HepG2 (cell line): ENCODE results near the gene RPP14. TPM values are rescaled to one million over a fixed set of nuclear protein-coding genes. Genes with fewer than 3 reads are reported as not detected.

Experiments used
- AGO1 ChIP-seq: fragments of 200-400 bp; formaldehyde crosslinking; IDR thresholded peaks from 2 replicates; pipeline ENCODE4 v1.6.1; 2017; ENCODE audit warnings: mild to moderate bottlenecking, low read depth, low read length, moderate library complexity; ENCODE audit not compliant: poor library complexity, severe bottlenecking
- DMAP1 ChIP-seq: IDR thresholded peaks from 2 replicates; pipeline ENCODE4 v1.6.1; 2016
- DNMT3B ChIP-seq: conservative IDR thresholded peaks from 2 replicates; pipeline ENCODE4 v1.6.1; 2016; ENCODE audit warnings: missing biosample characterization, control low read depth
- FOXP1 ChIP-seq, 2 experiments: fragments of 450-650 bp in 1 of 2; IDR thresholded peaks; 2 replicates each; pipeline ENCODE4 v1.6.1; 2017 to 2018; ENCODE audit warnings: antibody characterized with exemption in 1 of 2
- GABPB1 ChIP-seq: IDR thresholded peaks from 2 replicates; pipeline ENCODE4 v1.6.1; 2016; ENCODE audit warnings: mild to moderate bottlenecking, missing genetic modification reagents, moderate library complexity, missing compliant biosample characterization
- GRHL1 ChIP-seq: sonication (generic); formaldehyde crosslinking; conservative IDR thresholded peaks from 2 replicates; pipeline ENCODE4 v1.8.0; 2022; ENCODE audit warnings: missing genetic modification reagents
- IRX3 ChIP-seq: sonication (generic); formaldehyde crosslinking; IDR thresholded peaks from 2 replicates; pipeline ENCODE4 v1.8.1; 2023; ENCODE audit warnings: mild to moderate bottlenecking, low read depth, missing genetic modification reagents, borderline replicate concordance
- JARID2 ChIP-seq: sonication (generic); formaldehyde crosslinking; IDR thresholded peaks from 2 replicates; pipeline ENCODE4 v1.8.1; 2023; ENCODE audit warnings: missing genetic modification reagents, inconsistent platforms; ENCODE audit not compliant: insufficient replicate concordance
- JUN ChIP-seq: sonication (generic); formaldehyde crosslinking; IDR thresholded peaks from 2 replicates; pipeline ENCODE4 v1.4.0; 2020; ENCODE audit warnings: mild to moderate bottlenecking, missing genetic modification reagents
- KAT2B ChIP-seq: fragments of 150-350 bp; IDR thresholded peaks from 2 replicates; pipeline ENCODE4 v1.6.1; 2014; ENCODE audit warnings: low read depth, low read length, borderline replicate concordance
- KLF6 ChIP-seq: IDR thresholded peaks from 2 replicates; pipeline ENCODE4 v1.8.0; 2016; ENCODE audit warnings: missing biosample characterization, missing genetic modification reagents
- MAFF ChIP-seq: IDR thresholded peaks from 2 replicates; pipeline ENCODE4 v1.6.1; 2011; ENCODE audit warnings: low read depth, low read length, improper control_type of control experiment
- MEIS2 ChIP-seq: sonication (generic); formaldehyde crosslinking; IDR thresholded peaks from 2 replicates; pipeline ENCODE4 v1.9.0; 2021; ENCODE audit warnings: mild to moderate bottlenecking, missing genetic modification reagents
- MXD3 ChIP-seq: IDR thresholded peaks from 2 replicates; pipeline ENCODE4 v1.6.1; 2016; ENCODE audit warnings: mild to moderate bottlenecking, missing biosample characterization, missing genetic modification reagents
- NCOA2 ChIP-seq: sonication (generic); formaldehyde crosslinking; IDR thresholded peaks from 2 replicates; pipeline ENCODE4 v1.8.0; 2022; ENCODE audit warnings: inconsistent platforms
- WIZ ChIP-seq: sonication (generic); formaldehyde crosslinking; IDR thresholded peaks from 2 replicates; pipeline ENCODE4 v1.5.1; 2020; ENCODE audit warnings: mild to moderate bottlenecking, missing genetic modification reagents
- ZKSCAN1 ChIP-seq: fragments of 150-350 bp; IDR thresholded peaks from 2 replicates; pipeline ENCODE4 v1.6.1; 2014; ENCODE audit warnings: low read length
- ZNF281 ChIP-seq: sonication (generic); formaldehyde crosslinking; IDR thresholded peaks from 2 replicates; pipeline ENCODE4 v1.4.0; 2020; ENCODE audit warnings: missing genetic modification reagents, borderline replicate concordance
- ZNF296 ChIP-seq: sonication (generic); formaldehyde crosslinking; conservative IDR thresholded peaks from 2 replicates; pipeline ENCODE4 v1.5.0; 2020; ENCODE audit warnings: mild to moderate bottlenecking, missing genetic modification reagents
- ZNF691 ChIP-seq: sonication (generic); formaldehyde crosslinking; IDR thresholded peaks from 2 replicates; pipeline ENCODE4 v1.4.0; 2020; ENCODE audit warnings: missing genetic modification reagents, low read depth, mild to moderate bottlenecking, borderline replicate concordance
- ZNF780A ChIP-seq: sonication (generic); formaldehyde crosslinking; IDR thresholded peaks from 2 replicates; pipeline ENCODE4 v1.8.0; 2022; ENCODE audit warnings: mild to moderate bottlenecking, missing genetic modification reagents, moderate library complexity
- polyA plus RNA-seq, 8 experiments: library from polyadenylated mRNA; depleted of rRNA in 3 of 8; stranded (reverse) in 7 of 8; unstranded in 1 of 8; fragments of >200 nt; fragmentation: Illumina TruSeq in 4 of 8; extraction: Trizol in 4 of 8; gene quantifications; 2 replicates each; pipeline versions ENCODE4 v1.2.1 to v1.2.3, GENCODE V29; 2011 to 2016; ENCODE audit warnings: low read depth in 4 of 8, missing spikeins in 1 of 8, mixed read lengths in 1 of 8; ENCODE audit not compliant: insufficient read depth in 1 of 8
- total RNA-seq, 5 experiments: library from RNA; depleted of rRNA; stranded (reverse); fragments of >200 nt; fragmentation: Illumina TruSeq; extraction: Trizol; gene quantifications; 2 replicates each; pipeline ENCODE4 v1.2.3, GENCODE V29; 2016; ENCODE audit warnings: low read depth in 1 of 5
- TF ChIP-seq, protein P1 (sequence below): sonication (generic); formaldehyde crosslinking; conservative IDR thresholded peaks from 2 replicates; pipeline ENCODE4 v1.8.1; 2023; ENCODE audit warnings: missing genetic modification reagents

The RPP14 gene
- total and polyA plus RNA-seq, 2 of the 13 experiments (the other 11 are each of a cell fraction or from before 2014, with no cell fraction given) = 15.4 to 16.2 TPM

DNA sequence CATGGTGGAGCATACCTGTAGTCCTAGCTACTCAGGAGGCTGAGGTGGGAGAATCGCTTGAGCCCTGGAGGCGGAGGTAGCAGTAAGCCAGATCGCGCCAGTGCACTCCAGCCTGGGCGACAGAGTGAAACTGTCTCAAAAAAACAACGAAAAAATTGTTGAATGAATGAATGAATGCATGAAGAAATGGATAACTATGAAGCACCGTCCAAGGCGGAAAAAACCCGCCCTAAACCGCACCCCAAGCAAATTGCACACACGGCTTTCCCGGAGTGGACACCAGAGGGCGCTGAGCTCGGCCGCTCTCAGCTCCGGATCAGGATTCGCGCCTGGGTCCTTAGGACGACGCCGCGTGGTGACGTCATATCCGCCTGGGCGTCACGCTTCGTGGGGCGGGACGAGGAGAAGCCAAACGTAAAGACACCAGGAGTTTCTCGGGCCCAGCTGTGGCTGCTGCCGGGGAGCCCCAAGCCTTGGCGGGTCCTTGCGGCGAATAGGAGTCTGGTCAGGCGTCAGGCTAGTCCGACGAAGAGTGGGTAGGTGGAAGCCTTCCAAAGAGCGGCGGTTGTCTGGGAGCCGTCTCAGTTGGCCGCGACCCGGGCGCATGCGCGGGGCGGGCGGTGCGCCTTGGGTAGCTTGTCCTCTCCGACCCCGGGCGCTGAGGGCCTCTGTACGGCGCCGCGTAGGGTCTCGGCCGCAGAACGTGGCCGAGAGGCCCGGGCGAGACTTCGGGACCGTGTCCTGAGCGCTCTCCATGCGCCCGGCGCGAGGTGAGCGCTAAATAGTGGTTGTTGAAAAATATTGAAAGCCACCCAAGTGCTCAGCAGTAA is at the start of gene RPP14, which contains the start of gene HTD2 (continued):
- TF ChIP-seq GABPB1 = peak; percentile 99
- TF ChIP-seq KLF6 (CRISPR knock-in tag) = peak; percentile 85; the same call in 1 of the 2 replicates
- TF ChIP-seq MAFF = no peak
- no peak for TF ChIP-seq ZNF296 (CRISPR knock-in tag)
- peak; percentile 73 for TF ChIP-seq ZKSCAN1
- TF ChIP-seq AGO1 = no peak
- peak; percentile 87 for TF ChIP-seq MXD3 (CRISPR knock-in tag)
- TF ChIP-seq ZNF691 = no peak; the same call in 1 of the 2 replicates
- TF ChIP-seq ZNF780A (CRISPR knock-in tag) = no peak
- peak; percentile 61; the same call in 1 of the 2 replicates for TF ChIP-seq NCOA2 (CRISPR knock-in tag)
- no peak for TF ChIP-seq WIZ (CRISPR knock-in tag)
- peak; percentile 10; the same call in 1 of the 2 replicates for TF ChIP-seq MEIS2 (CRISPR knock-in tag)
- no peak for TF ChIP-seq KAT2B
- TF ChIP-seq, protein P1, sequence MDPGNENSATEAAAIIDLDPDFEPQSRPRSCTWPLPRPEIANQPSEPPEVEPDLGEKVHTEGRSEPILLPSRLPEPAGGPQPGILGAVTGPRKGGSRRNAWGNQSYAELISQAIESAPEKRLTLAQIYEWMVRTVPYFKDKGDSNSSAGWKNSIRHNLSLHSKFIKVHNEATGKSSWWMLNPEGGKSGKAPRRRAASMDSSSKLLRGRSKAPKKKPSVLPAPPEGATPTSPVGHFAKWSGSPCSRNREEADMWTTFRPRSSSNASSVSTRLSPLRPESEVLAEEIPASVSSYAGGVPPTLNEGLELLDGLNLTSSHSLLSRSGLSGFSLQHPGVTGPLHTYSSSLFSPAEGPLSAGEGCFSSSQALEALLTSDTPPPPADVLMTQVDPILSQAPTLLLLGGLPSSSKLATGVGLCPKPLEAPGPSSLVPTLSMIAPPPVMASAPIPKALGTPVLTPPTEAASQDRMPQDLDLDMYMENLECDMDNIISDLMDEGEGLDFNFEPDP (CRISPR knock-in tag) = 0 out of 2 replicates have a peak, but pooled peaks have one; percentile 84
- TF ChIP-seq DMAP1 = peak; percentile 86; the same call in 1 of the 2 replicates
- no peak; the same call in 1 of the 2 replicates for TF ChIP-seq IRX3 (CRISPR knock-in tag)
- TF ChIP-seq JUN (CRISPR knock-in tag) = peak; percentile 61; the same call in 1 of the 2 replicates
- no peak for TF ChIP-seq GRHL1 (CRISPR knock-in tag)
- no peak for TF ChIP-seq JARID2
- no peak for TF ChIP-seq FOXP1 (IDR thresholded peaks at IDR 0.05)
- TF ChIP-seq FOXP1 (CRISPR knock-in tag; IDR thresholded peaks at IDR 0.05) = no peak; the same call in 1 of the 2 replicates
- TF ChIP-seq DNMT3B = peak; percentile 57; the same call in 1 of the 2 replicates
- no peak for TF ChIP-seq ZNF281 (CRISPR knock-in tag)
